OCI-LY1 (cell line): ENCODE data around the gene CELA2A.

Source experiments
- H2AFZ ChIP-seq: fragments of 200-600 bp; sonication (generic), shearing (Covaris generic); 2 replicates; pipeline ENCODE4 v1.6.0; 2014; ENCODE audit warnings: antibody characterized with exemption, mild to moderate bottlenecking, low read length
- H3F3A ChIP-seq: fragments of 200-600 bp; sonication (generic), shearing (Covaris generic); 2 replicates; pipeline ENCODE4 v1.6.0; 2014; ENCODE audit warnings: mild to moderate bottlenecking, antibody characterized with exemption, low read length, moderate library complexity; ENCODE audit not compliant: insufficient read depth
- H3K27ac ChIP-seq: fragments of 200-600 bp; sonication (generic); 2 replicates; pipeline ENCODE4 v1.5.1; 2014; ENCODE audit warnings: low read length, mixed run types, mild to moderate bottlenecking, low read depth; ENCODE audit not compliant: poor library complexity, severe bottlenecking
- H3K27me3 ChIP-seq: fragments of 200-600 bp; sonication (generic); 2 replicates; pipeline ENCODE4 v1.6.0; 2014; ENCODE audit warnings: antibody characterized with exemption, mild to moderate bottlenecking, low read length, moderate library complexity; ENCODE audit not compliant: insufficient read depth
- H3K36me3 ChIP-seq: fragments of 200-600 bp; sonication (generic); 2 replicates; pipeline ENCODE4 v1.6.1; 2014; ENCODE audit warnings: mild to moderate bottlenecking, antibody characterized with exemption, low read length, moderate library complexity, mixed read lengths; ENCODE audit not compliant: insufficient read depth
- H3K4me1 ChIP-seq: fragments of 200-600 bp; sonication (generic); 2 replicates; pipeline ENCODE4 v1.5.1; 2014; ENCODE audit warnings: mild to moderate bottlenecking, low read length, moderate library complexity; ENCODE audit not compliant: insufficient read depth, severe bottlenecking
- H3K4me2 ChIP-seq: fragments of 200-600 bp; sonication (generic), shearing (Covaris generic); 2 replicates; pipeline ENCODE4 v1.6.1; 2014; ENCODE audit warnings: low read length
- H3K4me3 ChIP-seq: fragments of 200-600 bp; sonication (generic); 2 replicates; pipeline ENCODE4 v1.5.1; 2014; ENCODE audit warnings: low read length, low read depth, mild to moderate bottlenecking, mixed read lengths; ENCODE audit not compliant: poor library complexity, severe bottlenecking
- H3K79me2 ChIP-seq: fragments of 200-600 bp; shearing (Covaris generic); 2 replicates; pipeline ENCODE4 v1.6.1; 2016; ENCODE audit warnings: mixed run types, low read length, mixed read lengths; ENCODE audit not compliant: insufficient read depth
- H3K9ac ChIP-seq: fragments of 200-600 bp; sonication (generic), shearing (Covaris generic); 2 replicates; pipeline ENCODE4 v1.6.1; 2014; ENCODE audit warnings: mild to moderate bottlenecking, low read length, mixed read lengths
- H3K9me2 ChIP-seq: fragments of 200-600 bp; sonication (generic), shearing (Covaris generic); 2 replicates; pipeline ENCODE4 v1.6.1; 2014; ENCODE audit warnings: low read depth, mild to moderate bottlenecking, low read length, mixed read lengths
- H3K9me3 ChIP-seq: fragments of 200-600 bp; shearing (Covaris generic); 2 replicates; pipeline ENCODE4 v1.6.1; 2014; ENCODE audit warnings: low read length, mixed read lengths
- H4K20me1 ChIP-seq: fragments of 200-600 bp; sonication (generic), shearing (Covaris generic); 2 replicates; pipeline ENCODE4 v1.6.0; 2016; ENCODE audit warnings: mild to moderate bottlenecking, low read length; ENCODE audit not compliant: insufficient read depth
- CTCF ChIP-seq: fragments of 200-600 bp; sonication (generic), shearing (Covaris generic); IDR thresholded peaks from 2 replicates; pipeline ENCODE4 v1.5.1; 2017; ENCODE audit warnings: mild to moderate bottlenecking, antibody characterized with exemption, low read length, moderate library complexity, mixed read lengths
- EZH2 ChIP-seq: fragments of 200-600 bp; sonication (generic), shearing (Covaris generic); IDR thresholded peaks from 2 replicates; pipeline ENCODE4 v1.8.0; 2017; ENCODE audit warnings: borderline replicate concordance, mixed run types, mild to moderate bottlenecking, antibody characterized with exemption, low read length, moderate library complexity, mixed read lengths

Gene CELA2A

DNA sequence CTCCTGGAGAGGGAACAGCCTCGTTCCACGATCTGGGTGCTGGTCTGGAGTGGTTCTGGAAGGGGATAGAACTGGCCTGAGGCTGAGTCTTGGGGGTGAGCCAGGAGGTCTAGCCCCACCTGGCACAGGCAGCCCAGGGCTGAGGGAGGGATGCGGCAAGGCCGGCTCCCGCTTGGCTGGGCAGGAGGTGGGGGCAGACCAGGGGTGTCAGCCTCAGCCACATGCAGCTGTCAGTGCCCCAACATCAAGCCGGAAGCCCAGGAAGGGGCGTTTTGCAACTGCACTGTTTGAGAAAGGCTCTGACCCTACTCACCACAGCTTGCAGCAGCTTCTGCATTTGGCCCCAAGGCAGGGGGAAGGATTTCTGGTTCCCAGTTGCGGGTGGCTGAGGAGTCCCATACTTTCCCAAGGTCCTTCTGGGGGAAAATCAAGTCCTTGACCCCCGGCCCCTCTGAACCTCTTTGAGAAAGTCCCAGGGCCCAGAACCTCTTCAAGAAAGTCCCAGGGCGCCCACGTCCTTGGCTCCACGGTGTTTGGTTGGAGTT lies 44.9 kb upstream of the CELA2A start:
- Histone ChIP-seq H3K27me3 (no peaks in the 10 kb centered on the region), H3K4me1 (peaks cover 22% of the 10 kb centered on the region), H3K9ac (peak overlapping the region; percentile 89; the same call in 1 of the 2 replicates), H3K4me2 (peak overlapping the region; percentile 91), H3F3A (no peaks in the 10 kb centered on the region), H4K20me1 (no peaks in the 10 kb centered on the region), H3K9me3 (no peaks in the 10 kb centered on the region), H3K36me3 (no peaks in the 10 kb centered on the region; the same call in 1 of the 2 replicates), H3K27ac (peak overlapping the region; percentile 16), H3K4me3 (peak overlapping the region; percentile 97), H3K79me2 (no peaks in the 10 kb centered on the region), H3K9me2 (no peaks in the 10 kb centered on the region), H2AFZ (no peak overlapping the region)
- TF ChIP-seq CTCF (no peak), EZH2 (no peak)

- TF ChIP-seq EZH2, result no peak
- TF ChIP-seq CTCF, result no peak
- Histone ChIP-seq H4K20me1 (no peaks in the 10 kb centered on the region), H3K27me3 (no peaks in the 10 kb centered on the region), H3K27ac (no peak overlapping the region), H3K9me2 (no peaks in the 10 kb centered on the region), H3K9ac (no peak overlapping the region), H3K79me2 (no peaks in the 10 kb centered on the region), H3K36me3 (no peaks in the 10 kb centered on the region; the same call in 1 of the 2 replicates), H3K9me3 (no peaks in the 10 kb centered on the region), H2AFZ (no peak overlapping the region), H3F3A (no peaks in the 10 kb centered on the region), H3K4me1 (peaks cover 22% of the 10 kb centered on the region), H3K4me2 (0 out of 2 replicates have a peak overlapping the region, but pooled peaks have one; percentile 91), H3K4me3 (no peak overlapping the region)
These were observed 44.2 kb upstream of the CELA2A start for GRCh38 chr1:15412175-15412800.

DNA sequence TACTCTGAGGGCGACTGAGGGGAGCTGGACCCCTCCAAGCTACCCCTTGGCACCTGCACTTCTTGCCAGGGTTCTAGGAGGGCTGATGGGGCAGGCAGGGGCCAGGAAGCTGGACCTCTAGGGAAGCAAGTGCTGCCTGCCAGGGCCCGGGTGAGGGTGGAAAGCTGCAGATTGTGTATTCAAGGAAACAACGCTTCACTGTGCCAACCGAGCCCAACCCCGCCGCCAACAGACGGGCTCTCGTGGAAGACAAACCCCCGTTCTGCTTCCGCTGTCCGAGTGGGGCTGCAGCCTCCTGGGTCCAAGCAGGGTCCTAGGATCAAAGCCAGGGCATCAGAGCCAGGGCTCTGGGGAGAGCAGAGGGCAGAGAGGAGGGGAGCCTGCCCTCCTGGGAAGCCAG lies 43.7 kb upstream of the CELA2A start:
- Histone ChIP-seq H3K27me3 (no peaks in the 10 kb centered on the region), H3K79me2 (no peaks in the 10 kb centered on the region), H3K36me3 (no peaks in the 10 kb centered on the region; the same call in 1 of the 2 replicates), H4K20me1 (no peaks in the 10 kb centered on the region), H3K9ac (no peak overlapping the region), H3K9me3 (no peaks in the 10 kb centered on the region), H2AFZ (no peak overlapping the region), H3K9me2 (no peaks in the 10 kb centered on the region), H3K4me3 (no peak overlapping the region), H3K4me1 (peaks cover 22% of the 10 kb centered on the region), H3F3A (no peaks in the 10 kb centered on the region), H3K27ac (no peak overlapping the region), H3K4me2 (no peak overlapping the region)
- TF ChIP-seq EZH2 (no peak), CTCF (no peak)
